ENCODE measurements around the gene KRT71. TPM values are rescaled to one million over a fixed set of nuclear protein-coding genes. Genes with fewer than 3 reads are reported as not detected.
A peak's percentile ranks its signal among the peaks of the same experiment; 100 is the strongest.

KRT71 gene
- total RNA-seq, 1 experiment from 2014 or later: not detected

DNA sequence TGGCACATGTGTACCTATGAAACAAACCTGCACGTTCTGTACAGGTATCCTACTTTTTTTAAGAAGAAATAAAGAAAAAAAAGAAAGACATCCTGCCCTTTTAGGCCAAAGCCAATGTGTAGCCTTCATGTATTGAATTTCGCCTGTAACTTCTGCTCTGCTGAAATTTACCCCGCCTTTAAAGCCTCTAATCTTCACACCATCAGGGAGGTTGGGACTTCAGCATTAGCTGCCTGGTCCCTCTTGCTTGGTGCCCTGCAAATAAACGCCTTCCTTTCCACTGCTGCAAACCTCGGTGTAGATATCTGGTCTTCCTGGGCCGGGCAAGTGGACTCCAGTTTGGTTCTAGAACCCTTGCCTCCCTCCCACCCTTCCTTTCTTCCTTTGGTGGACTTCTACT lies 2.6 kb upstream of the KRT71 start:
- H3K9me3 ChIP-seq (ENCODE audit: insufficient read depth, low read depth): no peaks in the 10 kb centered on the region
- BruUV-seq (replicated peaks): no TSS peak
- peaks cover 13% of the 10 kb centered on the region for H3K4me1 ChIP-seq (replicated peaks; ENCODE audit: insufficient read depth)
- ChIA-PET POLR2A (ENCODE audit: unreplicated experiment) (no interaction called here), CTCF (no interaction called here)
- H3K79me2 ChIP-seq (ENCODE audit: low read depth): no peaks in the 10 kb centered on the region
- intact Hi-C loops (cut with micrococcal nuclease; ENCODE audit: unreplicated experiment): no loop called here
- H3K27ac ChIP-seq: no peak overlapping the region
- H3K4me2 ChIP-seq: no peak overlapping the region
- no peaks in the 10 kb centered on the region for H3F3A ChIP-seq (ENCODE audit: insufficient read depth, low read depth)
- no peak for DNase-seq
- H3K9me2 ChIP-seq (ENCODE audit: insufficient read depth): no peaks in the 10 kb centered on the region
- H3K27me3 ChIP-seq (ENCODE audit: insufficient read depth, low read depth): no peaks in the 10 kb centered on the region; the same call in 1 of the 2 replicates
- H3K4me3 ChIP-seq: no peak overlapping the region
- TF ChIP-seq EZH2 (IDR thresholded peaks at IDR 0.05; ENCODE audit: low read depth): no peak
- TF ChIP-seq, protein P1, sequence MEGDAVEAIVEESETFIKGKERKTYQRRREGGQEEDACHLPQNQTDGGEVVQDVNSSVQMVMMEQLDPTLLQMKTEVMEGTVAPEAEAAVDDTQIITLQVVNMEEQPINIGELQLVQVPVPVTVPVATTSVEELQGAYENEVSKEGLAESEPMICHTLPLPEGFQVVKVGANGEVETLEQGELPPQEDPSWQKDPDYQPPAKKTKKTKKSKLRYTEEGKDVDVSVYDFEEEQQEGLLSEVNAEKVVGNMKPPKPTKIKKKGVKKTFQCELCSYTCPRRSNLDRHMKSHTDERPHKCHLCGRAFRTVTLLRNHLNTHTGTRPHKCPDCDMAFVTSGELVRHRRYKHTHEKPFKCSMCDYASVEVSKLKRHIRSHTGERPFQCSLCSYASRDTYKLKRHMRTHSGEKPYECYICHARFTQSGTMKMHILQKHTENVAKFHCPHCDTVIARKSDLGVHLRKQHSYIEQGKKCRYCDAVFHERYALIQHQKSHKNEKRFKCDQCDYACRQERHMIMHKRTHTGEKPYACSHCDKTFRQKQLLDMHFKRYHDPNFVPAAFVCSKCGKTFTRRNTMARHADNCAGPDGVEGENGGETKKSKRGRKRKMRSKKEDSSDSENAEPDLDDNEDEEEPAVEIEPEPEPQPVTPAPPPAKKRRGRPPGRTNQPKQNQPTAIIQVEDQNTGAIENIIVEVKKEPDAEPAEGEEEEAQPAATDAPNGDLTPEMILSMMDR (conservative IDR thresholded peaks at IDR 0.05): no peak
- H4K20me1 ChIP-seq (ENCODE audit: insufficient read depth): no peaks in the 10 kb centered on the region
- H3K36me3 ChIP-seq (ENCODE audit: low read depth): no peaks in the 10 kb centered on the region
- H2AFZ ChIP-seq: no peak overlapping the region

DNA sequence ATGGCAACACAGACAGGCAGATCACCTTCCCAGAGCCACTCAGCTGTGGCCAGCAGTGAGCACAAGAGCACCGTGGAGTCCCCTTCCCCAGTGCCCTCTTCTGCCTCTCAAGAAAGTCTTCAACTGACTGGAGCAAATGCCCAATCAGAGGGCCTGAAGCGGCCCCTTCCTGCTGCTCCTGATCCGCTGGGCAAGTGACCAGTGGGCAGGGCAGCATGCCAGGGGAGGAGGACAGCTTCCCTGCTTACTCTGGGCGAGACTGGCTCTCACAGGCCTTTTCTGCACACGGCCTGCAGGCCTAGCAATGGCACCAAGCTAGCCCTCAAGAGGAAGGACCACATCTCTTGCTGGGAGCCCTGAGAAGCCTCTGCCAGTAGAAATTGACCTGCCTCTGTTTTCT lies 890 bp downstream of the KRT71 start:
- intact Hi-C loops (cut with micrococcal nuclease; ENCODE audit: unreplicated experiment): no loop called here
- Histone ChIP-seq H4K20me1 (ENCODE audit: insufficient read depth) (no peaks in the 10 kb centered on the region), H3K27me3 (ENCODE audit: insufficient read depth, low read depth) (no peaks in the 10 kb centered on the region), H3K79me2 (ENCODE audit: low read depth) (no peaks in the 10 kb centered on the region), H3K9me2 (ENCODE audit: insufficient read depth) (no peaks in the 10 kb centered on the region), H2AFZ (no peak overlapping the region), H3K4me2 (no peak overlapping the region), H3K36me3 (ENCODE audit: low read depth) (no peaks in the 10 kb centered on the region), H3K27ac (no peak overlapping the region), H3K4me1 (replicated peaks; ENCODE audit: insufficient read depth) (peaks cover 13% of the 10 kb centered on the region), H3F3A (ENCODE audit: insufficient read depth, low read depth) (no peaks in the 10 kb centered on the region), H3K4me3 (no peak overlapping the region), H3K9me3 (ENCODE audit: insufficient read depth, low read depth) (no peaks in the 10 kb centered on the region)
- DNase-seq: peak in 1 of 2 experiments; percentile 29
- POLR2A ChIA-PET (ENCODE audit: unreplicated experiment): no interaction called here
- no peak for TF ChIP-seq EZH2 (IDR thresholded peaks at IDR 0.05; ENCODE audit: low read depth)
- TF ChIP-seq, protein P1 (conservative IDR thresholded peaks at IDR 0.05): no peak
- CTCF ChIA-PET: interaction anchor here (1.0 kb wide), 1 partner anchor 156 kb away, joined by 3 read pairs; no protein-coding TSS in a partner anchor
- BruUV-seq (replicated peaks): no TSS peak

DNA sequence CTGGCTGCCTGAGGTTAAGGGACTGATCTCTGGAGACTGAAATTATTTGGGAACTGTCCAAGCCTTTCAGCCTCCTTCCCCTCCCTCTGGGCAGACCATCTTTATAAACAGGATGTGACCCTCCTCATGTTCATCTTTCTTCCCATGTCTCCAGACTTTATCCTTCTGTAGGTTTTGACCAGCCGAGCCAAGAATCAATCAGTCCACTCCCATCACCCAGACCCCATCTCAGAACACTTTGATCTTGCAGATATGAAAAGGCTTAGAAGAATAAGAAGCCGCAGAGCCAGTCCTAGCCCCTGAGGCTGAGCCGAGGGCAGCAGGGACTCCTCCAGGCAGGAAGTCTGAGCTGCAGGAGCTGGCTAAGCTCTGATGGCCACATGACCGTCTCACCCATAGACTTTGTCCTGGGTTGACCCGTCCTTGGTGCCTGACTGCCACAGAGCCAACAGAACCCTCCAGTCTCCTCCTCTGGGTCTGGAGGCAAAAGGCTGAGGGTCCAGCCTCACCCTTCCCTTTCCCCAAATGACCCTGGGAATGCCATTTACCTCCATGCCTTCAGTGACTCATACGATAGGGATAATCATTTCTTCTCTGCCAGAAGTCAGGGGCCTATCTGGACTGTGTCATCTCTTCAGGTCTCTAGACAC lies 1.6 kb downstream of the KRT71 start:
- H3K79me2 ChIP-seq (ENCODE audit: low read depth): no peaks in the 10 kb centered on the region
- no peaks in the 10 kb centered on the region for H3K9me2 ChIP-seq (ENCODE audit: insufficient read depth)
- ChIA-PET CTCF (interaction anchor here (0.7 to 1.0 kb wide), 2 partner anchors 21 to 156 kb away, joined by 3 read pairs; no protein-coding TSS in a partner anchor), POLR2A (ENCODE audit: unreplicated experiment) (interaction anchor here (0.7 kb wide), 1 partner anchor 322 kb away, joined by 4 read pairs; no protein-coding TSS in a partner anchor)
- no peaks in the 10 kb centered on the region for H3K27me3 ChIP-seq (ENCODE audit: insufficient read depth, low read depth)
- BruUV-seq (replicated peaks): no TSS peak
- no peaks in the 10 kb centered on the region for H4K20me1 ChIP-seq (ENCODE audit: insufficient read depth)
- peak in 1 of 2 experiments; percentile 18 for DNase-seq
- intact Hi-C loops (cut with micrococcal nuclease; ENCODE audit: unreplicated experiment): no loop called here
- peaks cover 13% of the 10 kb centered on the region for H3K4me1 ChIP-seq (replicated peaks; ENCODE audit: insufficient read depth)
- H3K4me2 ChIP-seq: no peak overlapping the region
- H3K27ac ChIP-seq: no peak overlapping the region
- no peak overlapping the region for H3K4me3 ChIP-seq
- TF ChIP-seq, protein P1 (conservative IDR thresholded peaks at IDR 0.05): no peak
- TF ChIP-seq EZH2 (IDR thresholded peaks at IDR 0.05; ENCODE audit: low read depth): no peak
- no peaks in the 10 kb centered on the region for H3F3A ChIP-seq (ENCODE audit: insufficient read depth, low read depth)
- no peaks in the 10 kb centered on the region for H3K36me3 ChIP-seq (ENCODE audit: low read depth)
- H3K9me3 ChIP-seq (ENCODE audit: insufficient read depth, low read depth): no peaks in the 10 kb centered on the region
- H2AFZ ChIP-seq: no peak overlapping the region
